Mammary epithelial cell (primary cell): ENCODE results near the gene SIRT6.

Experiments
- CTCF ChIP-seq, 2 donors: IDR thresholded peaks in 1 of 2; conservative IDR thresholded peaks in 1 of 2; 2 replicates each; pipeline ENCODE4 v1.5.1; 2011 to 2012; ENCODE audit warnings: inconsistent platforms in 2 of 2, low read length in 2 of 2, mild to moderate bottlenecking in 2 of 2, control low read depth in 1 of 2, low read depth in 1 of 2; ENCODE audit not compliant: insufficient read depth in 1 of 2; ENCODE audit errors: extremely low read depth in 1 of 2
- EZH2 ChIP-seq: IDR thresholded peaks from 2 replicates; pipeline ENCODE4 v1.6.1; 2012; ENCODE audit warnings: low read length, inconsistent platforms, borderline replicate concordance

GRCh38 chr19:4134351-4134750 is 48.0 kb downstream of the SIRT6 start:
- TF ChIP-seq EZH2 (no peak), CTCF (conservative IDR thresholded peaks at IDR 0.05 in 1 of 2, IDR thresholded peaks at IDR 0.05 in 1 of 2; ENCODE audit: extremely low read depth in 1 of 2, insufficient read depth in 1 of 2, low read depth in 1 of 2, low read length in 2 of 2) (no peak)
